Activated CD8-positive, alpha-beta memory T cell treated with anti-CD3 and anti-CD28 coated beads, Interleukin-2, amount 50 U/mL, for 1 hour (primary cell): ENCODE measurements around the gene KLK12.

Experiments used
- DNase-seq: peaks from one replicate; pipeline ENCODE4 v3.0.0-alpha.2; 2020; ENCODE audit errors: extremely low read depth

The KLK12 gene

DNA sequence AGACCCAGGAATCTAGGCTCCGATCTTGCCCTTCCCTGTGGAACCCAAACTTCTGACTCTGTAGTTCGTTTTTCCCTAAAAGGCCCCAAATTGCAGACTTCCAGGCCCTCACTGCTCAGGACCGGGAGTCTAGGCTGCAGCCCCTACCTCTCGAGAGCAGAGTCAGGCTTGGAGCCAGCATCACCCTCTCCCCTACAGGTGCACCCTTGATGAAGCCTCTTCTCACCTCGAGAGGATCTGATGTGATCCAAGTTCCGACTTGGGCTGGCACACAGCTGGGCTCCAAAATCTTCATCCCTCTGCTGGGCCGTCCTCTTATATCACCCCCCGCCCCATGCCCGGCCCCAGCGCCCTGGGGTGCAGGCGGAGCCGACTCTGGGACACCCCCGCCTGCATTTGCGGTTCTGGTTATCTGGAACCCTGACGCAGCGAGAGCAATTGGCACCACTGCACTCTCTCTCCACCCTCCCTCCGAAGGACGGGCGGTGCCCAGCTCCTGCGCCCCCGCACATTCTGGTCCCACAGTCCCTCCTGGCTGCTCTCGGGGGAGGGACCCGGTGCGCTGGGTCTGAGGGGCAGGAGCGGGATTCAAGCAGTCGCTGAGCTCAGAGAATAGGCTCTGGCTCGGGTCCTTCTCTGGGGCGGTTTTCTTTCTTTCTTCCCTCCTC lies 51.0 kb downstream of the KLK12 start, which contains the start of gene KLK7:
TSS of gene KLK7 (minus strand) at position 293 of the 668 bp plus-strand sequence. CDS start 1,518 bp downstream, outside the sequence.
- no peak for DNase-seq

DNA sequence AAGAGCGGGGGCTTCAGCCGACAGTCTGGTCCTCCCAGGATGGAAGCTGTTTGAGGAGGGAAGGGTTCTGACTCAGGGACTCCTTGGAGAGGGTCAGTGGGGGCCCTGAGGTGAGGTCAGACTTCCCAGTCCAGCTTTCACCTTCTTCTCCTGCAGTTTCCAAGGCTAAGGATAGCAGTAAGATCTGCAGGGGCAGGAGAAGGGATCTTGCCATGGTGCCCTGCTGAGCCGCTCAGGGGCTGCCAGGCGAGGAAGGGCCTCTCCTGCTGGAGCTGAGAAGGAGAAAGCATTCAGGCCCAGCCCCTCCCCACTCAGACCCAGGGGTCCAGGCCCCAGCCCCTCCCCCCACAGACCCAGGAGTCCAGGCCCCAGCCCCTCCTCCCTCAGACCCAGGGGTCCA lies 52.6 kb downstream of the KLK12 start:
- no peak for DNase-seq

DNA sequence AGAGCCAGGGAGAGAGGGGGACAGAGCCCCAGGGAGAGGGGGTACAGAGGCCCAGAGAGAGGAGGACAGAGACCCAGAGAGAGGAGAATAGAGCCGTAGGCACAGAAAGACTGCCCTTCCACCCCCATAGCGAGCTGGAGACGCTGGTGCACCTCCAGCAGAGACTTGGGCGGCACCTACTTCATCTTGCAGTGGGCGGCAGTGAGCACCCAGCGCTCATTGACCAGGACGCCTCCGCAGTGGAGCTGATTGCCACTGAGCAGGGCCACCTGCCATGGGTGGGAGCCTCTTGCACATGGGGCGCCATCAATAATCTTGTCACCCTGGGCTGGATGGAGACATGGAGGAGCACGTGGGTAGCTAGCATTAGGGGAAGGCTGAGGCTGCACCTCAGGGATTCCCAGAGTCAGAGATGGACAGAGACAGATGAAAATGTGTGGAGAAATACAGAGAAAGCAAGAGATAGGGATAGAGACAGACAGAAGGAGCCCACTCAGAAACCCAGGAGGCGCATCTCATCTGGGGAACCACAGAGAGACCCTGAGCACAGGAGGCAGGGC lies 53.1 kb downstream of the KLK12 start:
- no peak for DNase-seq

DNA sequence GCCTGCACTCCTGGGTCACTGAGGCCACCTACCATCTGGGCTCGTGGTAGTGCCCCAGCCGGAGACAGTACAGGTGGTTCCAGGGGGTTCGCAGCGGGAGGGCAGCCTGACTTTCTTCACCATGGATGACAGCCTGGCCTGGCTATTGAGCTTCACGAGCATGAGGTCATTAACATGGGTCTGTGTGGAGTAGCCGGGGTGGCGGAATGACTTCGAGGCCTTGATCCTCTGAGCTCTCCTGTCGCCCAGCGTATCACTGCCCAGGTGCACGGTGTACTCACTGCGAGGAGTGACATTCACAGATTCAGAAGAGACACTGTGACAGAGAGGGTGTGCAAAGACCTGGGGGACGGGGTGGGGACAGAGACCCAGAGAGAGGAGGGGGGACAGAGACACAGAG lies 54.6 kb downstream of the KLK12 start:
- no peak for DNase-seq

DNA sequence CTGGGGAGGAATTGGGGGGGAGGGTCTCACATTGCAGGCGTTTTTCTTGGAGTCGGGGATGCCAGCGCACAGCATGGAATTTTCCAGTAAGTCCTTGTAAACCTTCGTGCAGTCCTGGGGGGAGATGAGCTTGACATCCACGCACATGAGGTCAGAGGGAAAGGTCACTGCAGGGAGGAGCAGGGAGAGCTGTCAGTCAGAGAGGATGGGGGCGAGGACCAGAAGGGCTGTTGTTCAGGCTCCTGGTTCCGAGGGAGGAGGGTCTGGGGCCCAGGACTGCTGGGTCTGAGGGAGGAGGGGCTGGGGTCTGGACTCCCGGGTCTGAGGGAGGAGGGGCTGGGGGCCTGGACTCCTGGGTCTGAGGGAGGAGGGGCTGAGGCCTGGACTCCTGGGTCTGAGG lies 55.0 kb downstream of the KLK12 start:
- DNase-seq = no peak
